ENCODE results near the gene CTIF.

CTIF gene

DNA sequence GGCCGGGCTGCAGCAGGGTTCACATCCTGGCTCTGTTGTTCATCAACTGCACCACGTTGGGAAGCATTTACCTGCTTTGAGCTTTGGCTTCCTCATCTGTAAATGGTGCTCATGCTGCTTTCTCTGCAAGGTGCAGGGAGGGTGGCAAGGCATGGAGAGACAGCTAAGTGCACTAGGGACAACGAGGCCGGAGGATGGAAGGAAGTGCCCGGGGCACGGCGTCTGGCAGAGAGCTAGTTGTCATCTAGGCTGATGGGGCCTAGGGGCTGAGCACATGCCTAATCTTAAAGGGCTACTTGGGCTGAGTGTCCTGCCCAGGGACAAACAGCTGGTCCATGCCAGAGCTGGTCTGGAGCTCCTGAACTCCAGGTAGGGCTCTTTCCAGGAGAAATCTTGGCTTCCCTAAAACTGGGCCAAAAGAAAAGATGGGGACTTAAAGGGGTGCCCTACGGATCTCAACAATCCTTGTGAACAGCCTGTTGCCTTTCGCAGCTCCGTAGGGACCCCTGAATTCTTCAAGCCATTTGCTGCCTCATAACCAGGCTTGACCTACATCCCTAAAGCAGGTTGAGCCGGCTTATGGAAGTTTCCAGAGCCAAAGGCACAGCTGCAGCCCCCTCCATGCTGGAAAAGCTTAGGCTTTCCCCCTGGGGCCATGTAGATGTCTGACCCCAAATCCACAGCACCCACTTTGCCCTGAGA, 281.1 kb downstream of the CTIF start:
- no peak for DNase-seq (ENCODE audit: low read depth)

DNA sequence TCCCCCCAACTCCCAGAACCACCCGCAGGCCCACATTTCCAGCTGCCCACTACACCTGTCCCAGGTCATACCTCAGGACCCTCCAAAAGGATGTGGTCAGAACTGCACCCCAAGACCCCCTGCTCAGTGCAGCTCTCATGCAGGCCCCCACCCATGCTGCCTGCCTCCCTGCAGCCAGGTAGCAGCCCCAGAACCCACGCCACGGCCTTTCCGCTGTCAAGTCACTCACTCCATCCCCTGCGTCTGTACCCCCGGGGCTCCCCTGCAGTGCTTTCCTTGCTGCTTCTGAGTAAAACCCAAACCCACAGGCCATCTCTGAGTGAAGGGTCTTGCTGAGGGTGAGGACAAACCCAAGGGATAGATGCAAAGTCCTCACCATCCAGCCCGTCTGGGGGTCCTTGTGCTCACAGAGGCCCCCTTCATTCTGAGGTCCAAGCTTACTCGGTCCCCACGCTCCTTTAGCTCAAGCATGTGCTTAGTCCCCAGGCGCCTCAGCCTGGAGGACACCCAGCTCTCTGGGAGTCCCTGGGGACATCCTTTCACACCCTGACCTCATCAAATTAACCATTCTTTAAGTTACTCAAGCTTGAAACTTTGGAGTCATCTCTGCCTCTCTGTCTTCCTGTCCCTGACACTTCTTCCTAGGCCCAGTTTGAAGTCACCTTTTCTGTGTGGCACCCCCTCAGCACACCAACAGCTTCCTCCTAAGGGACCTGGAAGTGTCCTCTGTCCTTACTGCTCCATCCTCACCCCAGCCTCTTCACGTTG, 281.8 kb downstream of the CTIF start:
- no peak for DNase-seq (ENCODE audit: low read depth)

DNA sequence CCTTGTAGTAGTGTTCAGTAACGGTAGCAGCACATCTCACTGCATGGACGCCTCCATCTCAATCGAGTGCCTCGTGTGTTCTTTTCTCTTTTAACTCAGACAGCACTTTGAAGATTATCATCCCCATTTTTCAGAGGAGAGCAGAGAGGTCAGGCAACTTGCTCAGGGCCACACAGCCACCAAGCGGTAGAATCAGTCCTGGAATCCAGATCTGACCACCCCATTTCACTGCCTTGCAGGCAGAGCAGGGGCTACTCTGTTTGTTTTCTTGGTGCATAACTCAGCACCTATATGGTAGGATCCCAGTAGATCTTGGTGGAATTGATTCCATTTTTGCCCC, 282.4 kb downstream of the CTIF start:
- no peak for DNase-seq (ENCODE audit: low read depth)

DNA sequence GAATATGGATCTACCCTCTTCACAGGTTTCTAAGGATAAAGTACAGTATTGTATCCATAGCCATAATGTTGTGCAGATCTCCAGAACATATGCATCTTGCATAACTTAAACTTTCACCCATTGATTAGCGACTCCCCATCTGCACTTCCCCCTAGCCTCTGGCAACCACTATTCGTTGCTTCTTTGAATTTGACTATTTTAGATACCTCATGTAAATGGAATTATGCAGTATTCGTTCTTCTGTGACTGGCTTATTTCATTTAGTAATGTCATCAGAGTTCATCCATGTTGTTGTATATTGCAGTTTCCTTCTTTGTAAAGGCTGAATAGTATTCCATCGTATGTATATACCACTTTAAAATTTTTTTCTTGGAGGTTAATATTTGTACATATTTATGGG, 283.0 kb downstream of the CTIF start:
- DNase-seq (ENCODE audit: low read depth), result no peak

DNA sequence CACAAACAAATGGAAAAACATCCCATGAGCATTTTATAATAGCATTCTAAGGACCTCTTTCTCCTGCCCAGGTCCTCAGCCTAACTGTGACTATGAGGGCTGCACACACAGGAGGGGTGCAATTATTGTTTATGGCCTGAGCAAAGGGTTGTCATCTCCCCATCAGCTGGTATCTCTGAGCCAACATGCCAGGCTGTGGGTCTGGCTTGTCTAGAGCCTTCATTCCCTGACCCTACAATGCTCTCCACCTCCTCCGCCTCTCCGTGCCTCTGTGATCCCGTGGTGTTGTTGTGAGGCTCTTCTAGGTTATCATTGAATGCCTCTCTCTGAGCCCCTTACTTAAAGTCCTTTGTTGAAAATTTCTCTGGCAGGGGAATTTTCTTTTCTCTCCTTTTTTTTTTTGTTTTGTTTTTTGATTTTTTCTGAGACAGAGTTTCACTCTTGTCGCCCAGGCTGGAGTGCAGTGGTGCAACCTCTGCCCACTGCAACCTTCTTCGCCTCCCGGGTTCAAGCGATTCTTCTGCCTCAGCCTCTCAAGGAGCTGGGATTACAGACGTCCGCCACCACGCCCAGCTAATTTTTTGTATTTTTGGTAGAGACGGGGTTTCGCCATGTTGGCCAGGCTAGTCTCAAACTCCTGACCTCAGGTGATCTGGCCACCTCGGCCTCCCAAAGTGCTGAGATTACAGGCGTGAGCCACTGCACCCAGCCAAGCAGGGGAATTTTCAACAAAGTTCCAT, 285.6 kb downstream of the CTIF start:
- DNase-seq (ENCODE audit: low read depth), result no peak

DNA sequence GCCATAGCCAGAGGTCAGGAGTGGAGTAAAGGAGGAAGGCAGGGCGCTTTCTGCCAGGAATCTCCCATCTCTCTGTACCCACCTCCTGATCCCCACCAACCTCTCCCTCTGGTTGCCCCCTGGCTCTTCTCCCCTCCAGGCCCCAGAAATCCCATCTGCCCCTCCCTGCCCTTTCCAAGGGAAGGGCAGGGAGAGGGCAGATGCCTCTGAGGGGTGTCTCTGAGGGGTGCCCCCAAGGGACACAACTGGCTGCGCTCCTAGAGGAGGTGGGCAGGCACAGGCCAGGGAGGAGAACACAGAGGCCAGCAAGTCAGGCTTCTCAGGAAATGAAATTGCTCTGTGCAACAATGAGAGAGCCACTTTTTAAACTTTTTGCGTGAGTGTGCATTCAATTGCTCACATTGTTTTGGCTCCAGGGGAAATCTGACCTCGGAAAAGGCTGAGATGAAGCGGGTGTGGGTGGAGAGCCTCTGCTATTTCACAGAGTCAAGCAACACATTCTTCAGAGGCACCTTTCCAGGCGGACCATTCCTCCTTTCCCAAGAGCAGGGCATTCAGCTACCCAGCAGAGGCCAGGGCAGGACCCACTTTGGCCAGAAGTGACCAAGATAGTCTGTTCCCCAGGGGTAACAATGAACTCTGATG, 286.4 kb downstream of the CTIF start:
- DNase-seq (ENCODE audit: low read depth), result no peak

DNA sequence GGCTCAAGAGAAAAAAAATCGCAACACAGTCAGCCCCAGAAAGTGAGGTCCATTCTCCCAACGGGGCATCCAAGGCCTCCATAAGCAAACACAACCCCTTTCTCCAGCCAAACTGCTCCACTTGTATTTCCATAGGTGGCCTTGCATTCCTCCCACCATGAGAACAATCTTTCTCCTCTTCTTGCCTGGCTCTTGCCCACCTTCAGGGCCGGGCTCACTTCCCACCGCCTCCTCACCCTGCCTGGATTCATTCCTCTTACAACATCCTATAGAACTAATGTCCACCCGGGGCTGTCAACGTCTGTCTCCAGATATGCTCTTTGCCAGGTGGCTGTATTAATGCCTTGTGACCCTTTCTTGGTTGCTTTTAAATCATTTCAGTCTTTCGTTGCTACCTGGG, 287.4 kb downstream of the CTIF start:
- DNase-seq (ENCODE audit: low read depth), result no peak

DNA sequence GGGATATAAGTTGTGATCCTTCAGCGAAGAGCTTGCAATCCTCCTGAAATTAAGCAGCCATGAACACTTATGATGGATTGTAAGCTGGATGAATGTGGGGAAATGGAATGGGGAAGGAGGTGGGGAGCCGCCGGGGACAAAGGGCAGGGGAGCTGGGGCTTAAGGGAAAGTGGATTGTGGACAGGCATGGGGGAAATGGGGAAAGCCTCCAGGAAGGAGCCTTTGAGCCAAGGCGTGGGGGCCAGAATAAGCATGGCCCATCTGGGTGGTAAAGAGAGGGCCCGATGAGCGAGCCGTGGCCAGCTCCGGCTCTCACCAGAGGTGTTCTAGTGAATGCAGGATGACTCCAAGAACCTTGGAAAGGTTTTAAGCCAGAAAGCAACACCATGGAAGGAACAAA, 288.0 kb downstream of the CTIF start:
- DNase-seq (ENCODE audit: low read depth), result no peak

DNA sequence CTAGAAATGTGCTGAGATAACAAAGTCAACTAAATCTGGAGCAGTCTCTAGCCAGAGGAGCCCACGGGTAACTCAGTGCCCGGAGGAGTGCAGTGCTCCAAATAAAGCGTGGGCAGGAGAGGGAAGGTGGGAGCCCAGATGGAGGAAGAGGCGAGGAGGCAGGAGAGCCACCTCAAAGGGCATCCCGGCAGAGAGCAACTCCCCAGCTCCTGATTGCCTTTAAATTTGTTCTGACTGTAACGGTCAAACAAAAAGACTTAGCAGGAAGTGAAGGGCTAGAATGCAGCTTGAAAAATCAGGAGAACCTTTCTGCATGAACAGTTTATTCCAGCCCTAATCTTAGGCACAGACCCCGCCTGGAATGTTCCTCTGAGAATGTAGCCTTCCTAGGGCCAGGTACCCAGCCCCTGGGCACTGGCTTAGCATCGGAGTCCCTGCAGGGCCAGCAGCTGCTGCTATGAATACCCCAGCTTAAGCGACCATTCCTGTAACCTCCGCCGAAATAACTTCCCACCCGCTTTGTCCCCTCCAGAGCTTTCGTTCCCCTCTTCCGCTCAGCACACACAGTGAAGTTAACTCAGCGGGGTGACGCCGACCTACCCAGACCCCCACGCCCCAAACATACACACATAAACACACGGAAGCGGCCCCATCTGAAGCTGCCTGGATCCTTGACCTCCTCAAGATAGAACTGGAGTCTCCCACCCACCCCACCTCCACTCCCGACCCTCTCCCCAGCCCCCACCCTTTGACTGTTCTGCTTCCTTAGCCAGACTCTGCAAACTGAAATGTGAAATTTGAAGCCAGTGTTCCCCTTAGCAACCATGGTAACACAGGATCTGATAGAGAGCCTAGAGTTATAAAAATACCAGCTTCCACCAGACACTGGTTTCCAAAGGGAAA, 288.7 kb downstream of the CTIF start:
- DNase-seq (ENCODE audit: low read depth), result no peak

DNA sequence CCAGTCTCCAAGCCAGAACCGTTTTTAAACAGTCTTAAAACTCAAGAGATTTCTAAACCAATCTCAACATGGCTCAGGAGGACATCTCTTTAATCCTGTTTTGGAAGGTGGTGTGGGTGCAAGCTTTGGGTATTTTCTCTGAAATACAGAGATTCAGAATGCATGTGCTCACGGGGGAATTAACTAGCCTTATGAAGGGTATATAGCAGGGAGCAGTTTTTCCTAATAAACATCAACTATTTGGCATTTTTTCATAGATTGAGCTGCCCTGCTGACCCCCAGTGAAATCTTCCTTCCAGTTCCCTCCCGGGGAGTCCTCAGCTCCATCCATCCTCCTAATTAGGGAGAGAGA, 289.3 kb downstream of the CTIF start:
- no peak for DNase-seq (ENCODE audit: low read depth)

DNA sequence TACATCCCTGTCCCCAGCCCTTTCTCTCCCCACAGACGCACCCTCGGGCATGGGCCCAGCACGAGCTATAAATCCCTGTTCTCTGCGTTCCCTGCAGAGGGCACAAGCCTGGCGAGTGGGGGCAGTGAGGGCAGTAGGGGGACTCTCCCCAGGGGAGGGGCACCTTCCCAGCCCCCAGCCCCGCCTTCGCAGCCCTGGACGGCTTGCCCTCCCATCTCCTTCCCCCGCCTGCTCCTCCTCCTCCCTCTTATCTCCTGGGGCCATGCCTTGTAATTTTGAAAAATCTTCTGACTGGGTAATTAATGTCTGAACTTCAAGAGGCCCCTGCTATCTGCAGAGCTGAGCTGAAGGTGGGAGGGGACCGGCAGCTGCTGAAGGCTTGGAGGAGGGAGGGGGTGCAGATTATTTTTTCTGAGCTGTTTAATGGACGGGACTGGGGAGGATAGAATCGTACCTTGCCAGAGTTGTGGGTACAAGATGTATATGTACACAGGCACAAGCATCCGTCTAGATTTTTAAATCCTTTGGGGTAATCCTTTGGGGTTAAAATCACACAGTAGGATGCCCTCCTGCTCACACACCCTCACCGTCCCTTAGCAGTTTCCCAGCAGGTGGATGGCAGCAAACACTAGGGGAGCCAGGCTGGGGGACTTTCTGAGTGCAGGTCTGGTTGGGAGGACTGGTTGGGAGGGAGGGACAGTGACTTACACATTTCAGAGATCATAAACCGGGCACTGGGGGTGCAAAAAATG, 290.0 kb downstream of the CTIF start:
- DNase-seq (ENCODE audit: low read depth), result no peak

DNA sequence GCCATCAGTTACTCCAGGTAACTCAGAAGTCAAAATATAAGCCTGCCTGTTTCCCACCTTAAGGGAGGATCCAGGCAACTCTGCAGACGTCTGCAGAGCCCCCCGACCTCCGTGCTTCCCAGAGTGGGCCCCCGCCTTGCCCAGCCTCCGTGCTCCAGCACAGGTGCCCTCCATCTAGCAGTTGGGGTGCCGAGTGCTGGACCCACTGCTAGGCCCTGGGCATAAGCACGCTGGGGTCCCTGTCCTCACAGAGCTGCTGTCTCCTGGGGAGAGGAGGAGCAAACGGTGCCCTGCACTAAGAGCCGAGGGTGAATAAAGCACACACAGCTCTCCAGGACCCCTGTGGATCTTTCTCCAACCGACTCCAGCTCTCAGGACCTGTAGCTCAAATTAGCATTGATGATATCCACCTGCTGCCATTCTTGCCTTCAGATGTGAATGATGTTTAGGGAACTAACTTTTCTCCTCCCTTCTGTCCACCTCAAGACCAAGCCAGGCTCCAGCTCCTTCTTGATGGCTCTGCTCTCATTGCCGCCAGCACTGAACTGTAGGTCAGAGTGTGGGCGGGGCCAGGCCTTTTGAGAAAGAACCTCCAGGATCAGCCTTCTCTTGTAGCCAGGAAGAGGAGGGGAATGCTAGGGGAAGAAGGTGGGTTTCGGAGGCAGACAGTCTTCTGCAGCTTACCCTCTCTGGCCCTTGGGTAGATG, 290.8 kb downstream of the CTIF start:
- DNase-seq (ENCODE audit: low read depth), result no peak

DNA sequence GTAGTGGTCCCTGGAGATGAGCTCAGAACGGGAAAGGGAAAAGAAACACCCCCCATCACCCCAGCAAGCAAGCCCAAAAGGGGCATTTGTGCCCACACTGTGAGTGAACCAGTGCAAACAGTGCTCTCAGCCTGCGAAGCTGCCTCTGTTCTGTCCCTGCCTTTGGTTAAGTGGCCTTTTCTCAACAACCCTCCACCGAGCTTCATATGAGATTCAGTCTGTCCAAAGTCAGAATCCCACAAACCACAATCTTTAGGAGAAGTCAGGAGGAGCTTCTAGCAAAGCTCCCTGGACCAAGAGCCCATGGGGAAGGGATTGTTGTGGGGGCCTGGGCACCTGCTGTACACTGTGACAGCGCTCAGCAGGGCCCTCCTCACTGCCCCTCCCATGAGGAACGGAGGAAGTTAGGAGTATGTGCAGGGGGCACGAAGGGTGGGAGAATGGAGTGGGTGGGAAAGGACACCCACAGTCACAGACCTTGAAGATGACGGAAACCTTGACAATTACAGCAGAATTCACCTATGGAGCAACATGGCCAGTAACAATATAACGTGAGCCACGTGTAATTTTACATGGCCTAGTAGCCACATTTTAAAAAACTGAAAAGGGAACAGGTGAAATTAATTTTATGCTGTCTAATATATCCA, 292.4 kb downstream of the CTIF start:
- no peak for DNase-seq (ENCODE audit: low read depth)

DNA sequence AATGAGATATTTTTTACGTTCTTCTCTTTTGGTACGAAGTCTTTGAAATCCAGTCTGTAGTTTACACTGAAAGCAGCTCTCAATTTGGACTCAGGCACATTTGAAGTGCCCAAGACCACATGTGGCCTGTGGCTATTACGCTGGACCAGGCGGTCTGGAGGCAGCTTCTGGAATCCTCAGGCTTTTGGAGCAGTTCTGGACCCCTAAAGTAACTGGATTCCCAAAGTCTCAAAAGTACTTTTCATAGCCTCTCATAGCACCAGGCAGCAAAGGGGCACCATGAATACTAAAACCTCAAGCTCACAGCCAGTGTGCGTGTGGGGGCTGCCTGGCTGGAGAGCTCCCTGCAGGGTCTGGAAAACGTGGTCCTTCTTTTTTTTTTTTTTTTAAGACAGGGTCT, 293.0 kb downstream of the CTIF start:
- no peak for DNase-seq (ENCODE audit: low read depth)

DNA sequence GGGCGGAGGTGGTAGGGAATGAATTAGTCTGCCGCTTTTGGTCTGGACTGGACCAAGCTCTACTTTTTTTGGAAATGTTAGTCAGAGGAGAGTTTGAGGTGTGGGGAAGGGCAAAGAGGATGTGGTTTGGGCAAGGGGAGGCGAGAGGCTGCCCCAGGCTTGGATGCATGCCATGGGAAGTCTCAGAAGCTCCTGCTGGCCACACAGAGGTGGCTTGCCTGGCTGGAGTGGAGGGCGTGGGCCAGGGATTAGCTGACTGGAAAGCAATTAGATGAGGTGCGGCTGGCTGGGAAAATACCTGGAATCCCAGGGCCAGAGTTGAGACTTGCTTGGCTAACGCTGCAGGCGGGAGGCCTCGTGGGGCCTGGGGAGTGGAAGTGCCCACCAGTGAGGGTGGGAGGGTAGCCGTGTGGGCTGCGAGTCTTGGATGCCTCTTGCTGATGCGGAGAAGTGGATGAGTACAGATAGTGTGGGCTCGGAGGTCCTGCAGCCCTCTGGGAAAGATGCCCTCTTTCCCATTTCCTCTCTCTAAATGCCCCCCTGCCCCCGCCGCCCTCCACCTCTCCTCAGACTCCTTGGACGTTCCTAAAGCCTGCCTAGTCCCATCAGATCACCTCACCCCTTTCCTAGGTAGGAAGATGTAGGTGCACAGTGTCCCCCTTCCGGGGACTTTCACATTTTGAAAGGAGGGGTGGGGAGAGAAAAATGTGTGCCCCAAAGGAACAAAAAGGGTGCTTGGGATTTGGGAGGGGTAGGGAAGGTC, 294.3 kb downstream of the CTIF start:
- DNase-seq (ENCODE audit: low read depth), result no peak

DNA sequence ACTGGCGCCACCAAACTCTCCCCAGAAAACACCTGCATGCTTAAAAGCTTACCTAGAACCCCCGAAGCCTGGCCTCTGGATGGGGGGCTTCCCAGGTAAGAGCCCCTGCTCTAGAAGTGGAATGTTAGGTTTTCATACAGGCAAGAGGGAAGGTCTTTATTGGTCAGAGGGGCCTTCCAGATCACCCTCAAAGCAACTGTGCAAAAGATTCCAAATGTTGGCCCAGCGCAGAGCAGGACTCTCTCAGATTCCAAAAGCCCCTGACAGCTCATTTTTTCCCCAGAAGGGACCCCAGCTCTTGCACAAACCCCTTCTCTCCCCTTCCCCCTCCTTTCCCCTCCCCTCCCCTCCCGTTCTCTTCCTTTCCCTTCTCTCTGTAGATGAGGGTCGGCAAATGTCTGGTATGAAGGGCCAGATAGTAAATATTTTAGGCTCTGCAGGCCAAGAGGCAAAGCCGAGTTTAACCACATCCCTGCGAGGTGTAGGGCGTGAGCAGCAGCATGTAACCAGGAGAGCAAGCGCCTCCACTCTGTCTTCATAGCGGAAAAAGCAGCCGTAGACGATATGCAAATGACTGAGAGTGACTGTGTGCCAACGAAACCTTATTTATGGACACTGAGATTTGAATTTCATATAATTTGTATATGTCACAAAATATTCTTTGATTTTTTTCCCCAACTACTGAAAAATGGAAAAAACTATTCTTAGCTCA, 295.0 kb downstream of the CTIF start:
- DNase-seq (ENCODE audit: low read depth), result no peak

DNA sequence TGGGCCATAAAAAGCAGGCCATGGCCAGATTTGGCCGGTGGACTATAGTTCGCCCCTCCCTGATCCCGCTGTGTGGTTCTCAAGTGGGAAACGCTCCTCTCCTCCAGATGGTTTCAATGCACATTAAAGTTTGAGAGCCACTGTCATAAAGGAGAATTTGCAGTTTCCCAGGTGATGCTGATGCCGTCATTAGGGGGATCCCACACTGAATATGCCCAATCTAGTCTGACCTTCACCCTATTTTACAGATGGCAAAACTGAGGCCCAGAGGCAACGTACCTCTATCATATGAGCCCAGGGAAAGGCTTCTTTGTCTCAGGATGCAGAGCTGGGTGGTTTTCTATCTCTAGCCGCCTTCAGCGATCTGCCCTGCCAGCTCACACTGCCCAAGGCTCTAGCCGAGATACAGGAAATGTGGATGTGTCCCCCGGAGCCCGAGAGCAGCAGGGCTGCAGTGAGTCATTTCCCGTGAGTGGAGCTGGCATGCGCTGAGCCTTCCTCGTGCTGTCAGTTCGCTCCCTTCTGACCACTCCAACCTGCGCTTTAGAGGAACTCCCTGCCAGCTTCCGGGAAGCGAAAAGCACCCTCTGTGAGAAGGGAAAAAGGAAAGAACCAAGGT, 295.7 kb downstream of the CTIF start:
- DNase-seq (ENCODE audit: low read depth), result peak; percentile 62

DNA sequence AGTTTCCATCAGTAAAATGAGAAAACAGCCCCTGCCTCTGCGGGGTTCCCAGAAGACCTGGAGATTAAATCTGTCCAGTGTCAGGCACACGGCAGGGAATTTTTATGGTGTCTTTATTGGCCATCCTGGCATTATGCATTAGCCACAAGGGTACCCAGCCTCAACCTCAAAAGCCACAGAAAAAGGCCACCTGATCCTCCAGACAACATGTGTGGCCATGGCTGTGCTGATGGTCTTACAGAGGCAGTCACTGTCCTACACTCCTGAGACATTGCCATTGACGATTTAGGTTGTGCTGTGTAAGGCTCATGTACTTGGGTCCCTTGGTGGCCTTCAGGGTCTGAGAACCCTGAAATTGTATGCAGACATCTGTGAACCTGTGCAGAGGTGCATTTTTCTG, 296.3 kb downstream of the CTIF start:
- no peak for DNase-seq (ENCODE audit: low read depth)

All from stimulated activated CD8-positive, alpha-beta memory T cell treated with anti-CD3 and anti-CD28 coated beads, Interleukin-12 subunit alpha, Interleukin-12 subunit beta, amount 100 ng/mL, for 1 hour (primary cell).